Measurements from ENCODE around the gene FZR1. TPM values are rescaled to one million over a fixed set of nuclear protein-coding genes. Genes with fewer than 3 reads are reported as not detected.

Gene FZR1
- total RNA-seq, 2 experiments from 2014 or later, result 61.2 to 65.3 TPM

GRCh38 chr19:3497757-3498520, 8.2 kb upstream of the FZR1 start:
- no peak overlapping the region for H3K4me2 ChIP-seq (ENCODE audit: low read length)
- H3K9me3 ChIP-seq (ENCODE audit: low read length), result no peaks in the 10 kb centered on the region
- H3K27ac ChIP-seq (ENCODE audit: low read depth, low read length, poor library complexity, severe bottlenecking), result no peak overlapping the region
- H4K20me1 ChIP-seq (ENCODE audit: insufficient read depth, low read length), result no peaks in the 10 kb centered on the region
- H3K4me1 ChIP-seq (ENCODE audit: insufficient read depth, low read length, poor library complexity, severe bottlenecking), result peaks cover 16% of the 10 kb centered on the region
- no peaks in the 10 kb centered on the region for H3K9me2 ChIP-seq (ENCODE audit: insufficient read depth, low read length)
- TF ChIP-seq CTCF (conservative IDR thresholded peaks at IDR 0.05; ENCODE audit: low read length) (no peak), EZH2phosphoT487 (IDR thresholded peaks at IDR 0.05; ENCODE audit: borderline replicate concordance, low read depth, low read length) (no peak)
- intact Hi-C loops (cut with micrococcal nuclease; ENCODE audit: unreplicated experiment), result no loop called here
- H3K79me2 ChIP-seq (ENCODE audit: insufficient read depth, low read depth, low read length), result peaks cover 20% of the 10 kb centered on the region
- DNase-seq (ENCODE audit: low spot score), result no peak
- ChIA-PET POLR2A (no interaction called here), CTCF (ENCODE audit: unreplicated experiment) (no interaction called here)
- H2AFZ ChIP-seq (ENCODE audit: low read length), result no peak overlapping the region
- no peak overlapping the region for H3K4me3 ChIP-seq (ENCODE audit: low read depth, low read length, poor library complexity, severe bottlenecking)
- H3K36me3 ChIP-seq (ENCODE audit: insufficient read depth, low read length), result peaks cover 38% of the 10 kb centered on the region
- no TSS peak for BruUV-seq (replicated peaks)

- Histone ChIP-seq H3K4me1 (ENCODE audit: insufficient read depth, low read length, poor library complexity, severe bottlenecking) (peaks cover 22% of the 10 kb centered on the region), H3K4me2 (ENCODE audit: low read length) (peak overlapping the region; percentile 89), H4K20me1 (ENCODE audit: insufficient read depth, low read length) (no peaks in the 10 kb centered on the region), H3K27ac (ENCODE audit: low read depth, low read length, poor library complexity, severe bottlenecking) (peak overlapping the region; percentile 49), H3K9me3 (ENCODE audit: low read length) (no peaks in the 10 kb centered on the region), H3K36me3 (ENCODE audit: insufficient read depth, low read length) (peaks cover 25% of the 10 kb centered on the region), H3K79me2 (ENCODE audit: insufficient read depth, low read depth, low read length) (peaks cover 20% of the 10 kb centered on the region), H3K4me3 (ENCODE audit: low read depth, low read length, poor library complexity, severe bottlenecking) (peak overlapping the region; percentile 97), H2AFZ (ENCODE audit: low read length) (peak overlapping the region; percentile 85; the same call in 1 of the 2 replicates), H3K9me2 (ENCODE audit: insufficient read depth, low read length) (no peaks in the 10 kb centered on the region)
- DNase-seq (ENCODE audit: low spot score), result no peak
- TSS peak; percentile 78 for BruUV-seq (replicated peaks)
- intact Hi-C loops (cut with micrococcal nuclease; ENCODE audit: unreplicated experiment), result no loop called here
- CTCF ChIA-PET (ENCODE audit: unreplicated experiment), result no interaction called here
- POLR2A ChIA-PET, result no interaction called here
- TF ChIP-seq CTCF (conservative IDR thresholded peaks at IDR 0.05; ENCODE audit: low read length) (no peak), EZH2phosphoT487 (IDR thresholded peaks at IDR 0.05; ENCODE audit: borderline replicate concordance, low read depth, low read length) (no peak)
These were observed 6.2 kb upstream of the FZR1 start for GRCh38 chr19:3499738-3500428.

Measured in OCI-LY7 (cell line).